GM18520 (cell line): Measurements from ENCODE around the gene DDX54.

Source experiments
- ATAC-seq: cut with Tn5 transposase; IDR thresholded peaks from one replicate; pipeline ENCODE4 v1.9.1; 2021; ENCODE audit not compliant: unreplicated experiment

The DDX54 gene

DNA sequence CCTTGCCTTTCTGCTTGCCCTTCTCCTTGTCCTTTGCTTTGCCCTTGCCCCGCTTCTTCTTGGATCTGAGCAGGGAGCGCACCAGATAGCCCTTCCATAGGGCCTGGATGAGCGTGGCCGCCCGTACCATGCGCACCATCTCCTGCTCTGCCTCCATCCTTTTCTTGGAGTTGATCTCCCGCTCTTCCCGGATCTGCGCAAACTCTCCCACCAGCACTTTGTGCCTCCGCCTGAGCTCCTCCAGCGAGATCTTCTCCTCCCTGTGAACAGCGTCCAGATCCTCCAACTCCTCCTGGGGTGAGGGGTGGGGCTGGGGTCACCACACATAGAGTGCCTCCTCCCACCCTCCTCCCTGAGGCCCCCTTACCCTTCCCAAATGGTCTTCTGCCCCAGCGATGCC lies 10.3 kb upstream of the DDX54 start:
- no peak for ATAC-seq

DNA sequence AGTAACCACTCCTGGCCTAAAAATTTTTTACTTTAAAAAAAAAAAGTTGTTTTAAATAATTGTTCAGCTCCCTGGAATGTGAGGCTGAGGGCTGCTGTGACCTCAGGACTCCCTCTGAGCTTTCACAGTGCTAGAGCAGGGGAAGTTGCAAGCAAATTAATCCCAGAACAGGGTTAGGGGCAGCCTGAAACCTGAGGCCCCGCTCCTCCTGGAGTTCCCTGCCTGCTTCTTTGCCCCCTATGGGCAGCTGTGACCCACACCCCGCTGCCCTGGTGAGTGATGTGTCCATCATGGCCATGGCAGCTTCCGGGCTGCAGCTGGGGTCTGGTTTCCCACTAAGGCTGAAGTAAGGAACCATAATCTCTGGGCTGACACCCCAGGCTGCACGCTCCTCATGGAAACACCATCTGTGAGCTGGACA lies 9.7 kb upstream of the DDX54 start:
- no peak for ATAC-seq

DNA sequence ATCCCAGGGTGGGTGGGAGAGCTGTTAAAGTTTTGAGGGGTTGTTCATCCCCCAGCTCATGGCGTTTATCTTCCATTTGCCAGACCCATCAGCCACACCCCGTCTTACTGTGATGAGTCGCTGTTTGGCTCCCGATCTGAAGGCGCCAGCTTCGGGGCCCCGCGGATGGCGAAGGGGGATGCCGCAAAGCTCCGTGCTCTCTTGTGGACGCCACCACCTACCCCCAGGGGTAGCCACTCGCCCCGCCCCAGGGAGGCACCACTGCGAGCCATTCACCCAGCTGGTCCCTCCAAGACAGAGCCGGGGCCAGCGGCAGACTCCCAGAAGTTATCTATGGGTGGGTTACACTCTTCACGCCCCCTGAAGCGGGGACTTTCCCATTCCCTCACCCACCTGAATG lies 5.9 kb upstream of the DDX54 start:
- no peak for ATAC-seq

DNA sequence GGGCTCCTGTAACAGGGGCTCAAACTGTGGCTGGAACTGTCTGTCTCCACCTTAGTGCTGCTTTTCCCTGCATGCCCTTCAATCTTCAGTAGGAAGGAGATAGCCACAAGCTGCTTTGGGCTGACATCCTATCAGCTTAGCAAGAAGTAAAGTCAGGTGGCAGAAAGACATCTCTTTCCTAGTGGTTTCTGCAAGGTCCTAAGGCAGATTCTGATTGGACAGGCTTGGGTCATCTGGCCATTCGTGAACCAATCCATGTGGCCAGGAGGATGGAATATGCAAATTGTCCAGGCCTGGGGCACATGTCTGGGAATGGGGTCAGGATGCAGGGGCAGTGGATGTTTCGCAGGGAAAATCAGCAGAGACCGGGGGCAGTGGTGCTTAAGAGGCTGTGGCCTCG lies 5.5 kb upstream of the DDX54 start:
- ATAC-seq: no peak

DNA sequence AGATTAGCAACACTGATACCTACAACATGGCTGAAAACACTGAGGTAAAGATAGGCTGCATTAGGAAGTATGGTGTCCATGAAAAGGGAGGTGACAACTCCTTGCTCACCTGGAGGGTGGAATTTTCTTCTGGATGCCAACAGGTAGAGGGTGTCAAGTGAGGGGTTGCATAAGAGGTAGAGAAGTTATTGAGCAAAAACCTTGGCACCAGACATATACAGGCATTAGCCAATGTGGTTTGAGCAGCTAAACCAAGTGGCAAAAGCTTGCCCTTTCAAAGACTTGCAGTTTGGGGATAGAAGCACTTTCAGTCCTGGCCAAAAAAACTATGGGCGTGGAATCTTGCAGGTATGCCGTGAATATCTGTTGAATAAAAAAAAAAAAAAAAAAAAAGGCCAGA lies 4.1 kb upstream of the DDX54 start:
- ATAC-seq: no peak

DNA sequence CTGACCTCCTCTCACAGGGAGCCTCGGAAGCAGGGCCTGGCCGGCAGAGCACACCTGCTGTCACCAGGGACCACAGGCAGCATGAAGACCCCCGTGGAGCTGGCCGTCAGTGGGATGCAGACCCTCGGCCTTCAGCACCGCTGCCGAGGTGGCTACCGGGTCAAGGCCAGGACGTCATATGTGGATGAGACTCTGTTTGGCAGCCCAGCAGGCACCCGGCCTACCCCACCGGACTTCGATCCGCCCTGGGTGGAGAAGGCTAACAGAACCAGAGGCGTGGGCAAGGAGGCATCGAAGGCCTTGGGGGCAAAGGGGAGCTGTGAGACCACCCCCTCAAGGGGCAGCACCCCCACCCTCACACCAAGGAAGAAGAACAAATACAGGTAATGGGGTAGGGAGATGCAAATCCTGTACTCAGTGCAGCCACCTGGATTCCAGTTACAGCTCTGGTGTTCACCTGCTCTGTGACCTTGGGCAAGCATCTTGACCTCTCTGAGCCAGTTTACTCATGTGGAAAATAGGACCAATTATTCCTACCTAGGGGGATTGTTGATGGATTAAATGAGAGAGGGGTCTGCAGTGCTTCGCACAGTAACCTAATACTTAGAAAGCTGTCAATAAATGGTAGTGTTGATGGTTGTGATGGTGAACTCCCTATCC lies 1.5 kb upstream of the DDX54 start:
- no peak for ATAC-seq

DNA sequence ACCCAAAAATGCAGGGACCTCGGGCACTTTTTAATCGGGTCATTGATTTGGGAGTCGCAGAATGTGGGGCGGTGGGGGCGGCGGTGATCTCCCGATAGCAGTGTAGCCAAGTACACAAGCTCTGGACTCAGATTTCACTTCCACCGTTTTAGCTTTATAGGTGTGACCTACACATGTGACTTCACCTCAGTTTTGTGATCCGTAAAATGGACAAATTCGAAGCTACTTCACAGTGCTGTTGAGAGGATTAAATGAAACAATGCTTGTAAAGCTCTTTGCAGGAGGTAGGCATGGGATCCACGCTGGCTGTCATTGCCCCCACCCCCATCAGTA lies 721 bp upstream of the DDX54 start:
- ATAC-seq: no peak

DNA sequence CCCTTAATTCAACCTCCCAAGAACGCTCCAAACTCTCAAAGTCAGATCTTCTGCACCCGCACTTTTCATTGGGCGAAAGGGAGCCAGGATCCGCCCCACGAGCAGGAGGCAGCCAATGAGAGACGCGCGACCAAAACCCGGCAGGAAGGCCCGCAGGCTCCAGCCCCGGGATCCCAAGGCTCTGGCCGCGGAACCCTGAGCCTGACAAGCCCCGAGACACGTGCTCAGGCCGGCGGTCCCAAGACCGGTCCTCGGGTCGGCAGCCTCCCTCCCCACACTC lies 438 bp downstream of the DDX54 start:
- peak; percentile 47 for ATAC-seq

DNA sequence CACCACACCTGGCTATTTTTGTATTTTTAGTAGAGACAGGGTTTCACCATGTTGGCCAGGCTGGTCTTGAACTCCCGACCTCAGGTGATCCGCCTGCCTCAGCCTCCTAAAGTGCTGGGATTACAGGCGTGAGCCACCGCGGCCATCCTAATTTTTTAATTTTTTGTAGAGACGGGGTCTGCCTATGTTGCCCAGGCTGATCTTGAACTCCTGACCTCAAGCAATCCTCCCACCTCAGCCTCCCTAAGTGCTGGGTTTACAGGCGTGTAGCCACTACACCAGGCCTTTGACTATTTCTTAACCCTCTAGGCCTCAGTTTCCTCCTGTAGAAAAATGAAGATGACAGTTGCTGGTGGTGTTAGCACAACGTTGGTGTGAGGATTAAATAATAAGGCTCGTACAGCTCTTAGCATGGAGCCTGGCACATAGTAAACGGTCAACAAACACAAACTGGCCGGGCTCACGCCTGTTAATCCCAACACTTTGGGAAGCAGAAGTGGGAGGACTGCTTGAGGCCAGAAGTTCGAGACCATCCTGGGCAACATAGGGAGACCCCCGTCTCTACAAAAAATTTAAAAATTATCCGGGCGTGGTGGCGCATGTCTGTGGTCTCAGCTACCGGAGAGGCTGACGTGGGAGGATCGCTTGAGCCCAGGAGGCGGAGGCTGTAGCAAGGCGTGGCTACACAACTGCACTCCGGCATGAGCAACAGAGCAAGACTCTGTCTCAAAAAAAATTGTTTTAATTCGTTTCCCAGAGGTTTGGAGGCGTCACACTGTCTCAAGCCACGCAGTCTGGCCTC lies 979 bp downstream of the DDX54 start:
- peak; percentile 34 for ATAC-seq

DNA sequence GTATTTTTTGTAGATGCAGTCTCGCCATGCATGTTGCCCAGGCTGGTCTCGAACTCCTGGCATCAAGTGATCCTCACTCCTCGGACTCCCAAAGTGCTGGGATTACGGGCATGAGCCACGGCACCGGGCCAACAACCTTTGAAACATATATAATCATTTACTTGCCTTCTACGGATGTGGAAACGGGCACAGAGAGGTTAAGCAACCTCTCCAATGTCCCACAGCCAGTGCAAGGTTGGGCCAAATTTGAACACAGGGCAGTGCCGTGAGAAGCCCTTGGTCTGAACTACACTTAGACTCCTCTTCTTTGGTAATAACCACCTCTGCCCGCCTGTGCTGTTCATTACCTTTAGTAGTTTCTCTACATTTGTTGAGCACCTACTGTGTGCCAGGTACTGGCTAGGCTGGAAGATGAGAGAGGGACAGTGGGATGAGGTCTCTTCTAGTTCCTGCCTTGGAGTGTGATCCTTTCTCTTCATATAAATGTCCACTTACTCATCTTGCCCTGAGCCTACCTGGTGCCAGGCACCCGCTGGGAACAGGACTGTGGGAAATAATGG lies 2.2 kb downstream of the DDX54 start:
- no peak for ATAC-seq

DNA sequence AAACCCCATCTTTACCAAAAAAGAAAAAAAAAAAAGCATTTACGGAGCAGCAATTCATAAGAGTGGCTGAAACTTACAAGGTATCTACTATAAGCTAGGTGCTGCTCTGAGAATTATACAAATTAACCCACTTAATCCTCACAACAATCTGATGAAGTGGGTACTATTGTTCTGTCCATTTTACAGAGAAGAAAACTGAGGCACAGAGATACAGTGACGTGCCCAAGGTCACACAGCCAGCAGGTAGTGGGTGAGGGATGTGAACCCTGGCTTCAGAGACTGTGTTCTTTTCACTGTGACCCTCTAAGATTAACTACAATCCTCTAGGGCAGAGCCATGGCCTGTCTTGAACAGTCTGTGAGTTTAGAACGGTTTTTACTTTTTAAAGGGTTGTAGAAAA lies 3.3 kb downstream of the DDX54 start:
- no peak for ATAC-seq

DNA sequence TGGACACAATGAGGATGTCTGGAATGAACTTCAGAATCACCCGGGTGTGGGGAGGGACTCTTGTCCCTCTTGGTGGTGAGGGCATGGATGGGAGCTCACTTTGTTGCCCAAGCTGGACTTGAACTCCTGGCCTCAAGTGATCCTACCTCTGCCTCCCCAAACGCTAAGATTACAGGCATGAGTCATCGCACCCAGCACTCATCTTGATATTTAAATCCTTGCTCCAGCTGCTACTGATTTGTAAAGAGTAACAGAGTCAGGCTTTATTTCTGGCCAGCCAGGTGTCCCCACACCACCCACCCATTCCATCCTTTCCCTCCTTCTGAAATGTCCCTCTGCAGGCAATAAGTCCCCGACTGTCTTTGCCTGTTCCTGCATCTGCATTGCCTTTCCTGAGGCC lies 4.9 kb downstream of the DDX54 start:
- ATAC-seq: no peak

DNA sequence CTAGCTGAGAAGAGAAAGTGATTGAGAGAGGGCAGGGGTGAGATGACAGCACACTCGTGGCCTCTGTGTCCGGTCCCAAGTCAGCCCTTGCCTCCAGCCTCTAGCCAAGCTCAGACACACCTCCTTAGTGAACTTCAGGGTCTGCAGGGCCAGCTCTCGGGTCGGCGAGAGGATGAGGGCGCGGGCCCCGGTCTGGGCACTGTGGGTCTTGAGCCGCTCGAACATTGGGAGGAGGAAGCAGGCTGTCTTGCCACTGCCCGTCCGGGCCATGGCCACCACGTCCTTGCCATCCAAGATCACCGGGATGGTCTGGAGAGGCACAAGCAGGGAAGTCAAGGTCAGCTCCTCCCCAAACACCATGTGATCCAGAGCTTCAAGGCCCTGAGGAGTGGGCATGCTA lies 6.3 kb downstream of the DDX54 start:
- no peak for ATAC-seq

DNA sequence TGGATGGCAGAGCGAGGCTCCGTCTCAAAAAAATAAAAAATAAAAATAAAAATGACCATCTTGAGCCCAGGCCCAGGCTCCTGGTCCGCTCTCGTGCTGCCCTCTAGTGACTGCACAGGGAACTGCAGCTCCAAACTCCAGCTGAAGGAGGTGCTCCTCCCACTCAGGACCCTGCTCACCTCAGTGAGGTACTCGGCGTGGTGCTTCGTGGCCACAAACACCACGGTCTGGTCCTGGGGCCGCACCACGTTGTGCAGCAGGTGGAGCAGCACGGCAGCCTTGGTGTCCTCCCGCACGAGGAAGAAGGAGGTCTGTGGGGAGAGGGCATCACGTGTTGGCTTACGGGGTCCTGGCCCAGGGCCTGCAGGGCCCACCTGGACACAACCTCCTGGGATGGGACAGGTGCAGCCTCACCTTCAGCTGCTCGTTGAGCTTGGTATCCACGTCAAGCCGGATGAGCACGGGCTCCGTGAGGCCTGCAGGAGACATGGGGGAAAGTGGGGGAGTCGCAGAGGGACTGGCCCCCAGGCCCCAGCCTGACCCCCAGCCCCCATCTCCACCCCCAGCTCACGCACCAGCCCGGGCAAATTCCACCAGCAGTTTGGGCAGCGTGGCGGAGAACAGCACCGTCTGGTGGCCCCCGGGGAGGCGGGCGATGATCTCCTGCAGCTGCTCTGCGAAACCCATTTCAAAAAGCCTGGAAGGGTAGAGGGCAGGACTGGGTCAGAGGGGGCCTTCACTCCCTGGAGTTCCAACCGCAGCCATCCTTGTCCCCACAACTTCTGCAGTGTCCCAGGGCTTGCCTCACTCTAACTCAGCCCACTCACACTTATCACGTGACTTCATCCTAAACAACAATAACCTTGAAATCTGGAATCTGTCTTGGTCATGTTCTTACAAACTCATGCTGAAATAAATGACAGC lies 10.6 kb downstream of the DDX54 start:
- ATAC-seq: no peak

DNA sequence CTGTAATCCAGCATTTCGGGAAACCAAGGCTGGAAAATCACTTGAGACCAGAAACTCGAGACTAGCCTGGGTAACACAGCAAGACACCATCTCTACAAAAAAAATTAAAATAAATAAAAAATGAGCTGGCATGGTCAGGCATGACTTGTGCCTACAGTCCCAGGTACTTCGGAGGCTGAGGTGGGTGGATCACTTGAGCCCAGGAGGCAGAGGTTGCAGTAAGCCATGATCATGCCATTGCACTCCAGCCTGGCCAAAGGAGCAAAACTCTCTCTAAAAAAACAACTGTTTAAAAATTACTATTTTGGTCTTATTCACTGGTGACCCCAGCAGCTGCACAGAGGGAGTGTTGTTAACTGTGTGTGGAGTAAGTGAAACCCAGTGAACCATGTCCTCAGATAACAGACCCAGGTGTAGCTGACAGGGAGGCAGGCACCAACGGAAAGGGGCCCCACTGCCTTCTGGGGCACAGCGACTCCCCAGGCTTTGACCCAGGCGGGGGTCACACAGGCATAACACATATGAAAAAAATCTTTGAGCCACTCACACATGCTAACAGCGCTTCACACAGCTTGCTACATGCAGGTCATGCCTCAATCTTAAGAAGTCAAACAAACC lies 12.1 kb downstream of the DDX54 start:
- no peak for ATAC-seq

DNA sequence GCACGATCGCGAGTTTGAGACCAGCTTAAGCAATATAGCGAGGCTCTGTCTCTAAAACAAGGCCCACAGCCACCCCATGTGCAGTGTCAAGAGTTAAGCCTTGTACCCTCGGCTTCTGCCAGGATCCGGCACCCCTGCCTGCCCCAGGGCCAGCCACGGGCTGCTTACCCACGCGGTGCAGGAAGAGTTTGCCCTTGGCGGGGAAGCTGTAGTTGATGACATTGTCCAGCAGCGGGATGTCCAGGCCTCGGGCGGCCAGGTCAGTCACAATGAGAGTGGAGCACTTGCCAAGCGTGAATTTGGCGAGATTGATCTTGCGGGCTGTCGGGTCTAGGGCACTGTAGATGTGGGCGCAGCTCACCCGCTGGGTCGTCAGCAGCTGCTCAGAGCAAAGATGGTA lies 13.1 kb downstream of the DDX54 start:
- no peak for ATAC-seq

DNA sequence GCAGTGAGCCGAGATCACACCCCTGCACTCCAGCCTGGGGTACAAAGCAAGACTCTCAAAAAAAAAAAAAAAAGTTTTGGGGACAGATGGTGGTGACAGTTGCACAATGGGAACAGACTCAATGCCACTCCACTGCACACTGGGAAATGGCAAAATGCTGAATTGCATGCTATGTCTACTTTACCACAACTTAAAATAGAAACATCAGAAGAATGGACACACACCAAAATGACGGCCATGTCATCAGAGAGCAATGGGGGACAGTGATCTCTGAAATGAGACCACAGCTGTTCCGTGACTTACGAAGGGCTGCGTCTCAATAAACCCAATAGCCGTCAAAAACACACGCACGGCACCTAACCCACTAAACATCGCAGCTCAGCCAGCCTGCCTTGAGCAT lies 13.7 kb downstream of the DDX54 start:
- no peak for ATAC-seq

DNA sequence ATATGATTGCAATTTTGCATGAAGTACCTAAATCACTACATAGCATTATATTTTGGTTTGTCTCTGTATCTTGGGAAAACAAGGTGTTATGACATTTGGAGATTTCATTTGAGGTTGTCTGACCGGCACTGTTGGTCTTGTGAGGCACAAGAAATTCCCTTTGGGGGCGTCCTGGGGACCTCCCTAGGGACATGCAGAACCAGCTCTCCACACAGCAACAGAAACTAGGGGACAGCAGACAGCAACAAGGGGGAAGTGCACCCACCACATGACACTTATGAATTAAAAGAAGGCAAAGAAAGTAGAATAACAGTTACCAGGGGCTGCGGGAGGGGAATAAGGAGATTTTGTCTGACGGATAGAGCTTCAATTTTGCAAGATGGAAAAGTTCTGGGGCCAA lies 14.4 kb downstream of the DDX54 start:
- no peak for ATAC-seq

DNA sequence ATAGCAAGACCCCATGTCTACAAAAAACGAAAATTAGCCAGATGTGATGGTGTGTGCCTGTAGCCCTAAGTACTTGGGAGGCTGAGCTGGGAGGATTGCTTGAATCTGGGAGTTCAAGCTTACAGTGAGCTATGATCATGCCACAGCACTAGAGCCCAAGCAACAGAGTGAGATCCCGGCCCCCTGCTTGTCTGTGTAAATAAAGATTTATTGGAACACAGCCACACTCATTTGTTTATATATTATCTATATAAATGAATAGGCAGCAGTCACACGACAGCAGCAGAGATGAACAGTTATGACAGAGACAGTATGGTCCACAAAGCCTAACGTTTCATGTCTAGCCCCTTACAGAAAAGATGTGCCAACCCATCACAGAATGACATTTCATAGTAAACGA lies 14.8 kb downstream of the DDX54 start:
- ATAC-seq: no peak

DNA sequence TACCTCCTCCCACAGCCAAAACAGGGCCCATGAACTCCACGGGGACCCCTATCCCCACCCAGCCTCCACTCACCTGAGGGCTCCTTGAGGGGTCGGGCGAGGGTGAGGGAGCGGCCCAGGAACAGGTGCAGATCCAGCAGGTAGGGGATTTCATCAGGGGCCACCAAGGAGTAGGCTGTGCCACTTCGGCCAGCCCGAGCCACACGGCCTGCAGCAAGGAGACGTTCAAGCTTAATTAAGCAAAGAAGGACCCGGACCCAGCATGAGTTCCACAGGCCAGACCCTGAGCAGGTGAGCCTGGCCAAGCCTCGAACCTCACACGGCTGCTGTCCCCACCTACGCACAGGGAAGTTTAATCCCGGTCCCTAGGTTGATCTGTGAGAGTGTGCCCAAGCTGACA lies 15.6 kb downstream of the DDX54 start:
- no peak for ATAC-seq

DNA sequence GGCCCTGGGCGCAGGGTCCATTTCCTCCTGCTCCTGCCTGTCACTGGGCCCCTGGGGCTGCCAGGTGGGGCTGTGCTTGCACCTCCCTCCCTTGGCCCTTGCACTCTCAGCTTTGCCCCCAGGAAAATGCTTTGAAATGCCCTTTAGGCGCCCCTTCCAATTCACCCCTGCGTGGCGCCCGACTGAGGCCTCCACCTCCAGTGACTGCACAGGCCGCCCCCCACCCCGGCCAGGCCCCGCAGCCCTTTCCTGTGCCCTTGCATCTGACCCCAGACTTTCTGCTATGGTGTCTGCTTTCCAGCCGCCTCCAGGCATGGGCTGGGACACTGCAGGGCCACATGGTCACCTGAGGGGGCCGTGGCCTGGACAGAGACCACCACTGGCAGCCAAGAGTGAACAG lies 17.4 kb downstream of the DDX54 start:
- ATAC-seq: no peak
